ENCODE results near the gene PDCD10.

The PDCD10 gene

GRCh38 chr3:167700926-167701325 lies 33.8 kb downstream of the PDCD10 start:
- in situ Hi-C loops (cut with HindIII; ENCODE audit: low pct_ligation_motif_present, low pct_unique_long_range_greater_than_20kb, low sequenced_read_pairs) = no loop called here
- DNase-seq = no peak

GRCh38 chr3:167700046-167700445 lies 34.6 kb downstream of the PDCD10 start:
- in situ Hi-C loops (cut with HindIII; ENCODE audit: low pct_ligation_motif_present, low pct_unique_long_range_greater_than_20kb, low sequenced_read_pairs) = no loop called here
- DNase-seq = no peak

GRCh38 chr3:167694121-167694520 lies 40.6 kb downstream of the PDCD10 start:
- in situ Hi-C loops (cut with HindIII; ENCODE audit: low pct_ligation_motif_present, low pct_unique_long_range_greater_than_20kb, low sequenced_read_pairs) = no loop called here
- DNase-seq = no peak

- DNase-seq = no peak
- in situ Hi-C loops (cut with HindIII; ENCODE audit: low pct_ligation_motif_present, low pct_unique_long_range_greater_than_20kb, low sequenced_read_pairs) = no loop called here
These were observed 43.3 kb downstream of the PDCD10 start for GRCh38 chr3:167691366-167691765.

- peak; percentile 69 for DNase-seq
- in situ Hi-C loops (cut with HindIII; ENCODE audit: low pct_ligation_motif_present, low pct_unique_long_range_greater_than_20kb, low sequenced_read_pairs) = no loop called here
These were observed 50.2 kb downstream of the PDCD10 start for GRCh38 chr3:167684388-167684993.

- no peak for DNase-seq
- in situ Hi-C loops (cut with HindIII; ENCODE audit: low pct_ligation_motif_present, low pct_unique_long_range_greater_than_20kb, low sequenced_read_pairs) = no loop called here
These were observed 55.2 kb downstream of the PDCD10 start for GRCh38 chr3:167679526-167679925.

GRCh38 chr3:167675848-167676247 lies 58.8 kb downstream of the PDCD10 start:
- no peak for DNase-seq
- in situ Hi-C loops (cut with HindIII; ENCODE audit: low pct_ligation_motif_present, low pct_unique_long_range_greater_than_20kb, low sequenced_read_pairs) = no loop called here

- in situ Hi-C loops (cut with HindIII; ENCODE audit: low pct_ligation_motif_present, low pct_unique_long_range_greater_than_20kb, low sequenced_read_pairs) = no loop called here
- DNase-seq = no peak
These were observed 61.5 kb downstream of the PDCD10 start for GRCh38 chr3:167673221-167673620.

- no peak for DNase-seq
- in situ Hi-C loops (cut with HindIII; ENCODE audit: low pct_ligation_motif_present, low pct_unique_long_range_greater_than_20kb, low sequenced_read_pairs) = no loop called here
These were observed 62.7 kb downstream of the PDCD10 start for GRCh38 chr3:167671878-167672427.

GRCh38 chr3:167669699-167670098 lies 65.0 kb downstream of the PDCD10 start:
- no peak for DNase-seq
- in situ Hi-C loops (cut with HindIII; ENCODE audit: low pct_ligation_motif_present, low pct_unique_long_range_greater_than_20kb, low sequenced_read_pairs) = no loop called here

- DNase-seq = no peak
- in situ Hi-C loops (cut with HindIII; ENCODE audit: low pct_ligation_motif_present, low pct_unique_long_range_greater_than_20kb, low sequenced_read_pairs) = no loop called here
These were observed 66.0 kb downstream of the PDCD10 start for GRCh38 chr3:167668651-167669050.

- in situ Hi-C loops (cut with HindIII; ENCODE audit: low pct_ligation_motif_present, low pct_unique_long_range_greater_than_20kb, low sequenced_read_pairs) = no loop called here
These were observed 68.1 kb downstream of the PDCD10 start for GRCh38 chr3:167666563-167666962.

GRCh38 chr3:167662919-167663400 lies 71.7 kb downstream of the PDCD10 start:
- no peak for DNase-seq
- in situ Hi-C loops (cut with HindIII; ENCODE audit: low pct_ligation_motif_present, low pct_unique_long_range_greater_than_20kb, low sequenced_read_pairs) = no loop called here

More at GRCh38 chr3:167666563-167666962, 68.1 kb downstream of the PDCD10 start:
- no peak for DNase-seq

- no peak for DNase-seq
- in situ Hi-C loops (cut with HindIII; ENCODE audit: low pct_ligation_motif_present, low pct_unique_long_range_greater_than_20kb, low sequenced_read_pairs) = no loop called here
These were observed 76.9 kb downstream of the PDCD10 start for GRCh38 chr3:167657684-167658225.

GRCh38 chr3:167656821-167657220 lies 77.9 kb downstream of the PDCD10 start:
- in situ Hi-C loops (cut with HindIII; ENCODE audit: low pct_ligation_motif_present, low pct_unique_long_range_greater_than_20kb, low sequenced_read_pairs) = no loop called here
- no peak for DNase-seq

- DNase-seq = no peak
- in situ Hi-C loops (cut with HindIII; ENCODE audit: low pct_ligation_motif_present, low pct_unique_long_range_greater_than_20kb, low sequenced_read_pairs) = no loop called here
These were observed 80.9 kb downstream of the PDCD10 start, which contains the start of gene WDR49 for GRCh38 chr3:167653760-167654159. Gene WDR49 (minus strand): TSS chr3:167653942. CDS start chr3:167653425, 517 bp downstream.

GRCh38 chr3:167653155-167653554 lies 81.5 kb downstream of the PDCD10 start:
- in situ Hi-C loops (cut with HindIII; ENCODE audit: low pct_ligation_motif_present, low pct_unique_long_range_greater_than_20kb, low sequenced_read_pairs) = no loop called here
- DNase-seq = no peak

- no peak for DNase-seq
- in situ Hi-C loops (cut with HindIII; ENCODE audit: low pct_ligation_motif_present, low pct_unique_long_range_greater_than_20kb, low sequenced_read_pairs) = no loop called here
These were observed 82.9 kb downstream of the PDCD10 start for GRCh38 chr3:167651826-167652225.

- no peak for DNase-seq
- in situ Hi-C loops (cut with HindIII; ENCODE audit: low pct_ligation_motif_present, low pct_unique_long_range_greater_than_20kb, low sequenced_read_pairs) = no loop called here
These were observed 84.2 kb downstream of the PDCD10 start for GRCh38 chr3:167650459-167650858.

GRCh38 chr3:167649746-167650145 lies 84.9 kb downstream of the PDCD10 start:
- in situ Hi-C loops (cut with HindIII; ENCODE audit: low pct_ligation_motif_present, low pct_unique_long_range_greater_than_20kb, low sequenced_read_pairs) = no loop called here
- no peak for DNase-seq
